Endothelial cell of hepatic sinusoid (primary cell): ENCODE measurements around the gene KCNG2.

ENCODE experiments used
- in situ Hi-C: cut with HindIII; loops from 2 replicates; pipeline ENCODE4 v1.10.0; 2017; ENCODE audit warnings: low sequenced_read_pairs

Gene KCNG2

GRCh38 chr18:79816092-79816491 lies 18.4 kb downstream of the KCNG2 start:
- in situ Hi-C loops = no loop called here

GRCh38 chr18:79816981-79817606 lies 19.4 kb downstream of the KCNG2 start:
- in situ Hi-C loops = no loop called here

- in situ Hi-C loops = no loop called here
Observed at GRCh38 chr18:79817607-79817998, 19.9 kb downstream of the KCNG2 start.

GRCh38 chr18:79818036-79818435 lies 20.3 kb downstream of the KCNG2 start:
- in situ Hi-C loops = no loop called here

- in situ Hi-C loops = no loop called here
Observed at GRCh38 chr18:79818631-79819030, 20.9 kb downstream of the KCNG2 start.

GRCh38 chr18:79819064-79819967 lies 21.6 kb downstream of the KCNG2 start:
- in situ Hi-C loops = no loop called here

DNA sequence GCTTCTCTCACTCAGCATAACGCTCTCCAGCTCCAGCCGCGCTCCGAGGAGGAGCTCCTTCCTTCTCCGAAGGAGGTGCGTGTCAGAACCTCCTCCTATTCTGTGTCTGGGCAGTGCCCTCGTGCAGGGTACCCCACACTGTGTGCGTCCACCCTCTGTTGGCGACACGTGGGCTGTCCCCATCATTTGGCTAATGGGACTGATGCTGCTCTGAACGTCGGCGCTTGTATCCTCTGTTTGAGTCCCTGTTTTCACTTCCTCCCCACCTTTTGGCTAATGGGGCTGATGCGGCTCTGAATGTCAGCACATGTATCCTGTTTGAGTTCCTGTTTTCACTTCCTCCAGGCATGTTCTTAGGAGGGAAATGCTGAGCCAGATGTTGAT lies 22.2 kb downstream of the KCNG2 start:
- in situ Hi-C loops = no loop called here

DNA sequence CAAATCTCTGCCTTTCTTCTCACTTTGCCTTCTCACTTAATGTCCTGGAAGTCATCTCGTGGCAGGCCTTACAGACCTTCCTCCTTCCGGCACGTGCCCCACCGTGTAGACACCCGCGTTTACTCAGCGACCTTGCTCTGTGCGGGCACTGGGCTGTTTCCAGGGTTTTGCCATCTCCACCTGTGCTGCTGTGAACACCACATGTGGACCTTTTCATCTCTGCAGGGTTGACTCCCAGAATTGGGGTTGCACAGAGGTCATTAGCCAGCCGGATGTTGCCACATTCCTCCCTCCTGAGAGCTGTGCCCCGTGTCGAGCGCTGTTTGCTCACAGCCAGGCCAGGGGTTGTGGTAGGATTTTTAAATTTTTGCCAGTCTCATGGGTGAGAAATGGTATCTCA lies 25.4 kb downstream of the KCNG2 start:
- in situ Hi-C loops = no loop called here

DNA sequence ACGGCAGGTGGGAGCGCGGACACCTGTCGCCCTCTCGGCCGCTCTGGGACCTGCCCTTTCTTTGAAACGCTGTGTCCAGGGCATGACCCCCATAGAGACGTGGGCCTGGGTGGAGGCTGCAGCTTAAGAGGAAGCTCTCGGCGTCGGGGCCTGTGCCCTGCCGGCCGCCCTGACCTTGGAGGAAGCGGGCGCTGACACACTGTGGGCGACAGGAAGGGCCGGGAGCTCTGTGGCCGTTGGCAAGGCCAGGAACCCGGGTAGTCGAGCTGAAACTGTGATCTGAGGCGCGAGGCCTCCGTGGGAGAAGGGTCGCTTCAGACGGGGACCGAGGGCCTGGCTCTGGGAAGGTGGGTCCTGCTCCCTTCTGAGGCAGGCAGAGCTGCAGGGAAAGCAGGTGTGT lies 28.2 kb downstream of the KCNG2 start:
- in situ Hi-C loops = loop anchor here (5.0 kb wide), 1 partner anchor 81 kb away; no protein-coding TSS in a partner anchor

DNA sequence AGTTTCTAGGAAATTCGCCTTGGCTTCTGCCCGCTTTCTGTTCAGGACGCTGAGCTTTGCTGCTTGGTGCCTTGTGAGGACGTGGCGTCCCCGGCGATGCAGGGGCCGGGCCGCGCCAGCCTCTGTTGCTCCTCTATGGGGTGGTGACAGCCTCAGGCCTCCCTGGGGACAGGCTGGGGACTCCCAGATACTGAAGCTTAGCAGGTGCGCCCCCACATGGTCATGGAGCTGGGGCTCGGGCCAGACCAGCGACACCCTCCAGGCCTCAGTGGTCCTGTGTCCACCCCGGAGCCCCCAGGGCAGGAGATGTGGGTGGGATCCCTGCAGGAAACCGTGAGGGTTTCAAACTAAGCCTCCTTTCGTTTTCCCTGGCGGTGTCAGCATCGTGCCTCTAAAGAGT lies 29.2 kb downstream of the KCNG2 start:
- in situ Hi-C loops = loop anchor here (5.0 kb wide), 1 partner anchor 80 kb away; no protein-coding TSS in a partner anchor

DNA sequence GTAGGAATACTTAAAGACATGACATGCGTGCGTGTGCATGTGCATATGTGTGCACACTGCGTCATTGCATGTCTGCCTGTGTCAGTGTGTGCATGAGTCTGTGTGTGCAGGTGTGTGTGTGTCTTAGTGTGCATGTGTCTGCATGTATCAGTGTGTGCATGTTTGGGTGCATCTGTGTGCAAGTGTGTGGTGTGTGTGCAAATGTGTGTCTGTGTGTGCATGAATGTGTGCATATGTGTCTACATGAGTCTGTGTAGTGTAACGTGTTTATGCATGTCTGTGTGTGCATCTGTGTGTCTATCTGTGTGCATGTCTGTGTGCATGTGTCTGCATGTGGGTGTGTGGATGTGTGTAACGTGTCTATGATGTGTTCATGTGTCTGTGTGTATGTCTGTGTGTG lies 30.5 kb downstream of the KCNG2 start:
- in situ Hi-C loops = loop anchor here (5.0 kb wide), 1 partner anchor 79 kb away; no protein-coding TSS in a partner anchor

- in situ Hi-C loops = loop anchor here (5.0 kb wide), 1 partner anchor 78 kb away; no protein-coding TSS in a partner anchor
Observed at GRCh38 chr18:79829136-79829854, 31.6 kb downstream of the KCNG2 start.

DNA sequence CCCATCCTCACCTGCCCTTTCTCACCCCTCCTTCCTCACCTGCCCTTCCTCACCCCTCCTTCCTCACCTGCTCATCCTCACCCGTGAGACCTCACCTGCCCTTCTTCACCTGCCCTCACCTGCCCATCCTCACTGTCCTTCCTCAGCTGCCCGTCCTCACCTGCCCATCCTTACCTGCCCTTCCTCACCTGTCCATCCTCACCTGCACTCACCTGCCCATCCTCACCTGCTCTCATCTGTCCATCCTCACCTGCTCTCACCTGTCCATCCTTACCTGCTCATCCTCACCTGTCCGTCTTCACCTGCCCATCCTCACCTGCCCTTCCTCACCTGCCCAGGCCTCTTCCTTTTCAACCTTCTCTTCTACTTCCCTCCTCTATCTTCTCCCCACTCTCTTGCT lies 34.4 kb downstream of the KCNG2 start:
- in situ Hi-C loops = no loop called here

- in situ Hi-C loops = no loop called here
Observed at GRCh38 chr18:79834834-79835233, 37.1 kb downstream of the KCNG2 start.

- in situ Hi-C loops = no loop called here
Observed at GRCh38 chr18:79841936-79842335, 44.2 kb downstream of the KCNG2 start.

- in situ Hi-C loops = no loop called here
Observed at GRCh38 chr18:79844999-79845563, 47.3 kb downstream of the KCNG2 start.

DNA sequence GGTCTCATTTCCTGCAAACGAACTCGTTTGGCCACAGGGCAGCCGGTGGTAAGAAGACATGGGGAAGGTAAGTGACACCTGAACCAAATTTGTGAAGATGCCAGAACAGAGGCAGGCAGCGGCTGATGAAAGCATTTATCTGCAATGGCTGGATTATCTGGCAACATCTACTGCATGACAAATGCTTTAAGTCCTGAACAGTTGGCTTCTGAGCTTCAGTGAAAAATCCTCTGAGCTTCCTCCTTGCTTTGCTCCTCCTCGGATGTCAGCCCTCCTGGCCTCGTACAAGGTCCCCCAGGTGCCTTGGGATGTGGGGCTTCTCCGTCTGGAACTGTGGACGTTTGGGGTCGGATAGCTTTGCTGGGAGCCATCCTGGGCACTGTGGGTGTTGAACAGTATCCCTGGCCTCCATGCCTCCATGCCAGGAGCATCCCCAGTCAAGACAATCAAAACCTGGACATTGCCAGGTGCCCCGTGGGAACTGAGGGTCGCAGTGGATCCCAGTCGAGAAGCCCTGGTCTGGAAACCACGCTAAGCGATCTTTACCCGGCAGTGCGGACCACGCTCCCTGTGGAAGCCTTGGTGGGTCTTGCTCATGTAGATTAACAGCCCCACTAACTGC lies 49.3 kb downstream of the KCNG2 start:
- in situ Hi-C loops = no loop called here

DNA sequence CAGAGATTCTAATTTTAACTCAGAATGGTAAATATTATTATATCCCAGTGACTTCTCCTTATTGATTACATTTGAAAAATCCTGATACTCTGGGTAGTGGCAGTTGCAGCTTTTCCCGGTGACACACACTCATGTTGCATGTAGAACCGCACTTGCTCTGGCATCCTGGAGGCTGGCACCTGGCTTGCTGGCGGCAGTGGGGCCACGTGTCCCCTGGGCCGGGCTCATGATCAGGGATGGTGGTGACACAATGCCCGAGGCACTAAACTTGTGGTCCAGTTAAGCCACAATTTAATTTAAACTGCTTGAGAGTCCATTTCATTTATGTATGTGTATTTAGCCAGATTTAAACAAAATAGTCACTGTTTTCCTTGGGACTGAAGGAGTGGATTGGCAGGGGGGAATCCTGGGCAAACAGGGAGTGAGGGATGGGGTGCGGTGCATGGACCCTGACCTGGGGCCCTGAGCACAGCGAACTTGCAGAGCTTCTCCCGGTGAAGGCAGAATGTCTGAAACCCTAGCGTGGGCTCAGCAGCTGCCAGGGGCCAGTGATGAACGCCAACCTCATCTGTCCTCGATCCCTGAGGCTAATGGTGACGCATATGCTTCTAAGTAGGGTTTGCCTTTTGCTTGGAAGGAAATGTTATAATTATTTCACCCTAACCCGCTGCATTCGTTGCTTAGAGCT lies 50.0 kb downstream of the KCNG2 start:
- in situ Hi-C loops = no loop called here

- in situ Hi-C loops = no loop called here
Observed at GRCh38 chr18:79848294-79848578, 50.5 kb downstream of the KCNG2 start.

DNA sequence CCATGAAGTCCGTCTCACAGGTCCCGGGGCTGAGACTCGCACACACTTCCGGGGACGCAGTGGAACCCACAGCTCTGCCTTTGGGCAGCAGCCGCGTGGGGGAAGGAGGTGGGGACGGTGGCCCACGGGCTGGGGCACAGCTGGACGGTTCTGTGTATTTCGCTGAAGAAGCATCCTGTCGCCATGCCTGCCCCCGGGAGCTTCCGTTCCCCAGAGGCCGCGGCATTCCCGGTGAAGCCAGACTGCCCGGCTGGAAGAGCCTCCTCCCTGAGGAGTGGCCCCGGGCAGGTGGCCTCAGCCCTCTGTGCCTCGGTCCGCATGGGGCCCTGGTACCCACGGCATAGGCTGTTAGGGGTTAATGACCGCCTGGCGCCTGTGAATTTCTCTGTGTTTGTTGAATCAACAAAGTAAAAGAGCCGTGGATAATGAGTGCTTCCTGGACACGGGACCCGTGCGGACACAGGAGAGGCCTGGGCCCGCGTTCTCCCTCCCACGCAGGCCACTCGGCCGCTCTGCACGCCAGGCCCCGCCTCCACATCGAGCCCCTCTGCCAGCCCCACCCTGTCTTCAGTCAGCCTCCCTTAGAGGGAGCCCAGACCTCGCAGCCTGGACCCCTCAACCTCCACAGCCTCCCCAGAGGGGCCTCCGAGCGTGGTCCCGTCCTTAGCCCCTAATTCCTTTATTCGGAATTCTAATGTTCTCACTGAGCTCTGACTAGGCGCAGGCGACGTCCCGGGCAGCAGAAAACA lies 51.0 kb downstream of the KCNG2 start:
- in situ Hi-C loops = no loop called here
